H1 (cell line): ENCODE data around the gene ITFG2. TPM values are rescaled to one million over a fixed set of nuclear protein-coding genes. Genes with fewer than 3 reads are reported as not detected.

Experiments
- CREB1 ChIP-seq: IDR thresholded peaks from 2 replicates; pipeline ENCODE4 v1.6.1; 2012; ENCODE audit warnings: inconsistent platforms
- RAD21 ChIP-seq, 2 experiments: IDR thresholded peaks in 1 of 2; conservative IDR thresholded peaks in 1 of 2; 2 replicates each; pipeline ENCODE4 v1.6.1; 2011; ENCODE audit warnings: low read depth in 2 of 2, low read length in 2 of 2, improper control_type of control experiment in 1 of 2, inconsistent platforms in 1 of 2, mild to moderate bottlenecking in 1 of 2, moderate library complexity in 1 of 2
- RNF2 ChIP-seq: fragments of 200-900, 300-1000 bp; sonication (generic); IDR thresholded peaks from 2 replicates; pipeline ENCODE4 v1.7.1; 2016; ENCODE audit warnings: borderline replicate concordance, low read depth, mild to moderate bottlenecking, antibody characterized with exemption, low read length; ENCODE audit not compliant: poor library complexity, severe bottlenecking; ENCODE audit errors: missing control alignments
- SP4 ChIP-seq: IDR thresholded peaks from 2 replicates; pipeline ENCODE4 v1.6.1; 2012; ENCODE audit warnings: low read length, inconsistent platforms
- TCF12 ChIP-seq: IDR thresholded peaks from 2 replicates; pipeline ENCODE4 v1.6.1; 2011; ENCODE audit warnings: low read depth, mild to moderate bottlenecking, low read length
- polyA plus RNA-seq, 7 experiments: library from polyadenylated mRNA; depleted of rRNA in 3 of 7; stranded (reverse) in 5 of 7; unstranded in 2 of 7; fragments of >200 nt in 5 of 7; fragments of 200-250 nt in 2 of 7; gene quantifications; 1 replicate in 5 of 7; 2 replicates in 1 of 7; 4 replicates in 1 of 7; pipeline versions ENCODE4 v1.2.1 to v1.2.3, GENCODE V29; 2011 to 2013; ENCODE audit warnings: missing spikeins in 2 of 7, mixed read lengths in 2 of 7
- total RNA-seq: library from RNA; stranded (reverse); fragmentation: NEBNext Ultra II Directional; extraction: Animal tissue kit (Norgen Biotek cat#: 25700); gene quantifications from 2 replicates; pipeline ENCODE4 v1.2.1, GENCODE V29; 2021

ITFG2 gene
- total and polyA plus RNA-seq, 2 of the 8 experiments (the other 6 are each of a cell fraction or from before 2014, with no cell fraction given): 15.0 to 22.9 TPM

DNA sequence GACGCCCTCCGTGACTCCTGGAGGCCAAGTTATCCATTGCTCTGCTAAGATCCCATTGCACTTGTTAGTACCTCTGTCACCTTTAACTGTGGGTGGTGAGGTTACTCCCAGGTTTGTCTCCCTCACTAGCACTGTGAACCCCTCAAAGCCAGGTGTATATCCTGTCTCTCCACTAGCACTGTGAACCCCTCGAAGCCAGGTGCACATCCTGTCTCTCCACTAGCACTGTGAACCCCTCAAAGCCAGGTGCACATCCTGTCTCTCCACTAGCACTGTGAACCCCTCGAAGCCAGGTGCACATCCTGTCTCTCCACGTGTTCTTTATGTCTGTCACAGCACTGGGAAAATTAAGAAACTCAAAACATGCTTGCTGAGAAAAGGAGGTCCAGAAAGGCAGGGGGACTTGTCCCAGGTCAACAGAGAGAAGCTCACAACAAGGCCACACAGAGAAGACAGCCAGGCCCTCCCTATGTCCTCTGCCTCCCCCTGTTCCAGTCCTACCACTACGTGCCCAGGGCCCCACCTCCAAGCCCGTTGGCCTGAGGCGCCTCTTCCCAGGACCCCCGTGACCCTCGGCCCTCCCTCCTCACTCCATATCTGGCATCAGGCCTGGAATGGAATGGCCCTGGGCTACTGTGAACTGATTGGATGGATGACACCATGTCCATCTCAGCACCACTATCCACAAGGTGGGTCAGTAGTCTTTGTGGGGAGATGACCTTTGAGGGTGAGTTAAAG is 44.1 kb upstream of the ITFG2 start (continued):
- TF ChIP-seq CREB1 (no peak), RAD21 (IDR thresholded peaks at IDR 0.05 in 1 of 2, conservative IDR thresholded peaks at IDR 0.05 in 1 of 2; ENCODE audit: low read depth in 2 of 2, low read length in 2 of 2) (no peak), RNF2 (no peak), TCF12 (no peak), SP4 (no peak)
